NCI-H146 (cell line): ENCODE results near the gene SEC14L3.

Source experiments
- DNase-seq: peaks from one replicate; lab custom pipeline; 2025; lab: John Stamatoyannopoulos, UW

SEC14L3 gene

DNA sequence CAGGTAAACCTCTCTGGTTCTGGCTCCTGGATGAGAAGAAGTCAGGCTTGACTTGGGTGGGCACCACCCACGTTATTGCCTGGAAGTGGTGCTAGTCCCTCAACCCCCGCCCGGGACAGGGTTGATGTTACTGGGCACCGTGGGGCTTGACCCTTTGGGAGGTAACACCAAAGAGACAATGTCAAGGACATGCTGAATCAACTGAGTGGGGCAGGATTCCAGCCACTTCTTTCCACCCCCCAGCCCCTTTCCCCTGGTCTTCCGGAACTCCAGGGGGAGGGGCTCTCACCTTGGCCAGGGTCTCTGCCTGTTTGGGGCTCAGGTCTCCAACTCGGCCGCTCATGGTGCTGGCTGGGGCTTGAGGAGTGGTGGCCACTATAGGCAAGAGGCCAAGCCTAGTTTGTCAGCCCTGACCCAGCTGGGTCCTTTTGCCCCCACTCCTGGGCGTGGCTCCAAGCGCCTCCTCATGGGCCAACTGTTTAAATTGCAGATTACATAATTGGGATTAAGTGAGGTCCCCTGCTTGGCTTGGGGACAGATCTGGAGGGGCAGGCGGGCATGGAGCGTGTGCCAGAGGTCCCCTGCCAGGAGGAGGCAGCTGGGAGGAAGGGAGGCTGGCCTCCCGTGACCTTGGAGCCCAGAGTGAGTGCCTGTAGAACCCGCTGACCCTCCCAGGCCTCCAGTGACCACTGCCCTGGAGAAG is at the start of gene SEC14L3:
Gene SEC14L3 (minus strand): TSS at position 402 of the 703 bp plus-strand sequence. CDS start 59 bp downstream, at position 343.
- DNase-seq, result no peak

DNA sequence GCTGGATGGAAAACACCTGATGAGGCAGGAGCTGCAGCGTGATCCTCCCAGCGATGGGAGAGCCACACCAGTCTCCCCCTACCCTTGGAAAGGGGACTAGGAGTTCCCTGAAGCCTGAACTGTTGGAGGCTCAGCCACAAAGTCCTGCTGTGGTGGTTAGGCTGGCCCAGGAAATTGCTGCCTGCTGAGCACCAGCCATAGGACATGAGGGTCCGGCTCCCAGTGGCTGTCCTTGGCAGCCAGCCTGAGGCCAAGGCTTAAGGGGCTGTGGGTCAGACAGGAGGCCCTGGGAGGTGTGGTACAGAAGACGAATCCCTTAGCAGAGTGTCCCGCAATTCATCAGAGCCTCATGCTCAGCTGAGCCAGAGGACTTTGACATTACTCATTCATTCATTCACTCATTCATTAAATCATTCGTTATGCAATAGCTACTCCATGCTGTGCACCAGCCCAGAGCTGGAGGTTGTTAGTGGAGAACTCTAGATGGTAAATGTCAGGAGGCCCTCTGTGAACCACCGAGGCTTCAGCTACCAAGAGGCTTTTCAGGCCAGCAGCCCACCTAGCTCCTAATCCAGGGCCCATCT is 48.1 kb upstream of the SEC14L3 start:
- DNase-seq, result no peak

DNA sequence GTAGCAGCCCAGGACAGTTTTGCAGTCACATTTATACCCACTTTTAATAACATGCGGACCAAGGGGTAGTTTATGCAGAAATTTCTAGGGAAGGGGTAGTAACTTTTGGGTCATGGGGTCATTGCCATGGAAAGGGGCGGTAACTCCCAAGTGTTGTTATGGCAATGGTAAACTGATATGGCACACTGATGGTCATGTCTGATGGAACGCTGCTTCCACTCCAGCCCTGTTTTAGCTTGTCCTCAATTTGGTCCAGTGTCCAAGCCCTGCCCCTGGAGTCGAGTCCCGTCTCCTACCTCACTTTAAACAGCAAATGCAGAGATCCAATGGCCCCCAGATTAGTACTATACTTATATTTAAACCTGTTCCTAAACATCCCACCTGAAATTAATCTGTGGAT is 44.9 kb upstream of the SEC14L3 start:
- no peak for DNase-seq

DNA sequence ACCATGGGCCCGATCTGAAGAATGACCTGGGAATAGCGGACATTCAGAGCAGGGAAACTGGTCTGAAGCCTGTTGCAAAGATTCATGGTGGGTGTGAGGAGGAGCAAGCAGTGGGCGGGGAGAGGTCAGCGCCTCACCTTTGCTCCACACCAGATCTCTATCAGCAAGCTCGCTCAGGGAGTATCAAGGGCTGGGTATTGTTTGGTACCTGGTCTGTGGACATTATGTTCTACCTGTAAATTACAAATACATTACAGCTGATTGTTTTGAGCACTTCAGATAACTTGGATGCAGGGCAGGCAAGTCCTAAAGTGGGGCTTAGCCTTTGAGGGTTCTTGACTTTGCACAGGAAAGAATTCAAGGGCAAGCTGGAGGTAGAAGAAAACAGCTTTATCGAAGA is 44.5 kb upstream of the SEC14L3 start:
- DNase-seq, result no peak

DNA sequence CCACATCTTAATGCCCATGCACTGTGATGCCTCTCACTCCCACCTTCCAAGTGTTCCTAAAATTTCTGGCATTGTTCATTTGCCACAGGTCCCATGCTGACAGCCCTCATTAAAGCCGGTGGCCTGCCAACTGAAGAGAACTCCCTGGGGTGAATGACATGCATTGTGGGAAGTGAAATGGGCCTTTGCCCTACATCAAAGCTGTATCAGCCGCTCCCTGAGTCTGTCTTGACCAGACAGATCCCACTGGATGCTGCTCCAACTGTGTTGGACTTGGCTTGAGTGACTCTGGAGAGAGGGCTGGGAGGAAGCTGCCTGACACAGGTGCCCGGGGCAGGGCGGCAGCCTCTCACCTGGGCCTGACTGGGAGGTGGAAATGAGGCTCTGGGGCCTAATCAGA is 42.4 kb upstream of the SEC14L3 start:
- DNase-seq, result no peak

DNA sequence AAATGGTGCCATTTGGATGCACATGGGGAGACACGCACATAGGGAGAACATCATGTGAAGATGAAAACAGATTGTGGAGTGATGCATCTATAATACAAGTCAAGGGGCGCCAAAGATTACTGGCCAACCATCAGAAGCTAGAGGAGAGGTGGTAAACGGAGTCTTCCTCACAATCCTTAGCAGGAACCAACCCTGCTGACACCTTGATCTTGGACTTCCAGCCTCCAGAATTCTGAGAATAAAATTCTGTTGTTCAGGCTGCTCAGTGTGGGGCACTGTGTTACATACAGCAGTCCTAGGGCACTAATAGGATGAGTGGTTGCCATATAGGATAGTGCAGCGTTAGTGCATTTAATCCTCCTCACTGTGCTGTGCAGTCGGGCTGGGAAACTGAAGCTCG is 41.6 kb upstream of the SEC14L3 start:
- no peak for DNase-seq

DNA sequence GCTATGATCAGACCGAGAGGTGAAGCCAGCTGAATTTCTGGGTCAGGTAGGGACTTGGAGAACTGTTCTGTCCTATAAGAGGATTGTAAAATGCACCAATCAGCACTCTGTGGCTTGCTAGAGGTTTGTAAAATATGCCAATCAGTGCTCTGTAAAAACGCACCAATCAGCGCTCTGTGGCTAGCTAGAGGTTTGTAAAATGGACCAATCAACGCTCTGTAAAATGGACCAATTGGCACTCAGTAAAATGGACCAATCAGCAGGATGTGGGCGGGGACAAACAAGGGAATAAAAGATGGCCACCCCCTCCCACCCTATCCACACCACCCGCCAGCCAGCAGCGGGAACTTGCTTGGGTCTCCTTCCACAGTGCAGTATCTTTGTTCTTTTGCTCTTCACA is 40.1 kb upstream of the SEC14L3 start:
- no peak for DNase-seq

DNA sequence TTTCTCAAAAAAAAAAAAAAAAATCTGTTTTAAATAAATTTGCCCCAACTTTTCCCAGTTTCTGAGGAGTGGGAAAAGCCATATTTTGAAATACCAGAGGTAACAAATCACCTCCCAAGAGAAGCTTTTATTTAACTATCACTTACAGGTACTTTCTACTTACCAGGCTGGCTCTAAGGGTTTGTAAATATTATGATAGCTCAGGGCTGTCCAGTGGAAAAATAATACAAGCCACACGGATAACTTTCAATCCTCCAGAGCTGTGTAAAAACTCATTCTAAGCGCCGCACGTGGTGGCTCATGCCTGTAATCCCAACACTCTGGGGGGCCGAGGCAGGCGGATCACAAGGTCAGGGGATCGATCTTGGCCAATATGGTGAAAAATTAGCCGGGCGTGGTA is 39.3 kb upstream of the SEC14L3 start:
- no peak for DNase-seq

DNA sequence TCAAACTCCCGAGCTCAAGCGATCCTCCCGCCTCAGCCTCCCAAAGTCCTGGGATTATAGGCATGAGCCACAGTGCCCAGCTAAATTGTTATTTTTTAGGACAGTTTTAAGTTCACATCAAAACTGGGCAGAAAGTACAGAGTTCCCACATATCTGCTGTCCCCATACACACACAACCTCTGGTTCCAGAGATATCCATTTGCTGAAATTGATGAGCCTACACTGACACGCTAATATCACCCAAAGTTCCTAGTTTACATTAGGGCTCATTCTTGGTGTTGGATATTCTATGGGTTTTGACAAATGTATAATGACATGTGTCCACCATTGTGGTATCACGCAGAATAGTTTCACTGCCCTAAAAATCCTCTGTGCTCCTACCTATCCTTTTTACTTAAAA is 36.4 kb upstream of the SEC14L3 start:
- no peak for DNase-seq

DNA sequence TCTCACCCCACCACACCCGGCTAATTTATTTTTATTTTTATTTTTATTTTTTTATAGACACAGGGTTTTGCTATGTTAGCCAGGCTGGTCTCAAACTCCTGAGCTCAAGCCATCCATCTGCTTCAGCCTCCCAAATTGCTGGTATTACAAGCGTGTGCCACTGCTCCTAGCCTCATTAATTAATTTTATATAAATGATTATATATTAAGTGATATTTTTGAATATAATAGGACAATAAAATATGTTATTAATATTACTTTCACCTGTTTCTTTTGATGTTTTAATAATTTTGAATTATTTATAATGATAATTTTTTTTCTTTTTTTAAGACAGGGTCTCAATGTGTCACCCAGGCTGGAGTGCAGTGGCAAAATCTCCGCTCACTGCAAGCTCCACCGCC is 35.9 kb upstream of the SEC14L3 start:
- no peak for DNase-seq

DNA sequence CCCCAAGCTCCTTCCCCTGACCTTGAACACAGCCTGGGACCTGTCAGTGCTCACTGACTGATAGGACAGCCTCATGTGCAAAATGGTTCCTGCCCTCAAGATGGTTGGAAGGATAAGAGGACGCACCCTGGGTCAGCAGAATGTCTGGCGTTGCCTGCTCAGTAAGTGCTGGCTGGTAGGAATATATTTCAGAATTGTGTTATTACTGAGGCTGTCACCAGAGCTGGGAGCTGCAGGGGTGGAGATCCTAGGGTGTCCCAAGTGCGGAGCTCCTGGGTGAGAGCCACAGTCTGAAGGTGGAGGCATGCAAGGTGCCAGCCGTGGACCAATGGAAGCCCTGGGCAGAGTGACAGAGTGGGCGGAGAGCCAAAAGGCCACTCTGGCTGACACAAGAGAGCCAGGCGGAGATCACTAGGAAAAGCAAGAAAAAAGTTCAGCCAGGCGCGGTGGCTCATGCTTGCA is 34.7 kb upstream of the SEC14L3 start:
- no peak for DNase-seq

DNA sequence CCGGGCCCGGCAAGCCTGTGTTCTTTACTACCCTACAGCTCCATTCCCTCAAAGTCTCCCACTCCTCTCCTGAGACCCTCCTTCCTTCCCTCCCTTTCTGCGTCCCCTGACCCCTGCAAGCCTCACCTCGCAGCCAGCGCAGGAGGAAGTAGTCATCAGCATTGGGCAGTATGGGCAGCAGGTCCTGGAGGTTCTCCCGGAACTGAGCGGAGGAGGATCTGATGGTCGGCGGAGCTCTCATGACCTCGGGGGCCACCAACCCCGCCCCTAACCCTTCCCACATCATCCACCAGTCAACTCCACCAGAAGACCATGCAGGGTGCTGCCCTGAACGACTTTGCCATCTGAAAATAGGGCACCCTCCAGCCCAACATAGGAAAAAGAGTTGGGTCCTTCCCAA is 31.7 kb upstream of the SEC14L3 start:
- DNase-seq, result no peak

DNA sequence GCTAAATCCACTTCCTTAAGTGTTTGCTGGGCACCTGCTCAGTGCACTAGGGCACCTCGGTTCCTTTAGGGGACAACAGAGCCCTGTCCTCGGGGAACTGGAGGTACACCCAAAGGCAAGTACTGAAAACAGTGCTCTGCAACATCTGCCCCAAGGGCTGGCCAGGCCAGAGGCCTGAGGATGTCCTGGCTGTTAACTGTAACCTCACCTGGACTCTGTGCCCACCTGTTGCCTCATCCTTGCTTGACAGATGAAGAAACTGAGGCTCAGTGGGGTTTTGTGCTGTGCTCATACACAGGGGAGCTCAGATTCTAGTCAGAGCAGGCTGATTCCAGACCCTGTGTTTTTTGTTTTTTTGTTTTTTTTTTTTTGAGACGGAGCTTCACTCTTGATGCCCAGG is 31.1 kb upstream of the SEC14L3 start:
- no peak for DNase-seq

DNA sequence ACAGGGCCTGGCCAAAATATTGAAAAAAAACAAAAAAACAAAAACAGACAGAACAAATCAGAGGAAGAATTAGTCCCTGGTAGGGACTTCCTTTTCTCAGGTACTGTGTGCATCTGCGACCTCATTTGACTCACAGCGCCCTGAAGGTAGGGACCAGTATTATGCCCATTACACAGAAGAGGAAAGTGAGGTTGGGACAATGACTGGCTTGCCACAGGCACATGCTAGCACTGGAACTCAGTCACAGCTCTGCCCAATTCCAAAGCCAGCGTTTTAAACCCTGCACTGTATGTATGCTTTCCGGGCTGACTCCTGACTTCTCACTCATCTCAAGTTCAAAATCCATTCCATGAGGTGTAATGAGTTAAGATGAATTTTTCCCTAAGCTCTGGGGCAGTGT is 30.3 kb upstream of the SEC14L3 start:
- DNase-seq, result no peak

DNA sequence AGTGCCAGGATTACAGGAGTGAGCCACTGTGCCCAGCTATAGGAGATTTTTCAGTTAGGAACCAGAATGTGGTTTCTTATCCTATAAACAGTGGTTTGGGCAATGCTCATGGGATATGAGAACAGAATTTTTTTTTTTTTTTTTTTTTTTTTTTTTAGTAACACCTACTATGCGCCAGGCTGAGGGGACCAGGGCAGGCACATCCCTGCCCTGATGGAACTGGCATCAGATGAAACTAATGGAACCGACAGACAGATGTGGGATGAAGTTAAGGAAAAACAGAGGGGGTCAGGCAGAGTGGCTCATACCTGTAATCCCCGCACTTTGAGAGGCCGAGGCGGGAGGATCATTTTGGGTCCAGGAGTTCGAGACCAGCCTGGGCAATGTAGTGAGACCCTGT is 28.8 kb upstream of the SEC14L3 start:
- no peak for DNase-seq

DNA sequence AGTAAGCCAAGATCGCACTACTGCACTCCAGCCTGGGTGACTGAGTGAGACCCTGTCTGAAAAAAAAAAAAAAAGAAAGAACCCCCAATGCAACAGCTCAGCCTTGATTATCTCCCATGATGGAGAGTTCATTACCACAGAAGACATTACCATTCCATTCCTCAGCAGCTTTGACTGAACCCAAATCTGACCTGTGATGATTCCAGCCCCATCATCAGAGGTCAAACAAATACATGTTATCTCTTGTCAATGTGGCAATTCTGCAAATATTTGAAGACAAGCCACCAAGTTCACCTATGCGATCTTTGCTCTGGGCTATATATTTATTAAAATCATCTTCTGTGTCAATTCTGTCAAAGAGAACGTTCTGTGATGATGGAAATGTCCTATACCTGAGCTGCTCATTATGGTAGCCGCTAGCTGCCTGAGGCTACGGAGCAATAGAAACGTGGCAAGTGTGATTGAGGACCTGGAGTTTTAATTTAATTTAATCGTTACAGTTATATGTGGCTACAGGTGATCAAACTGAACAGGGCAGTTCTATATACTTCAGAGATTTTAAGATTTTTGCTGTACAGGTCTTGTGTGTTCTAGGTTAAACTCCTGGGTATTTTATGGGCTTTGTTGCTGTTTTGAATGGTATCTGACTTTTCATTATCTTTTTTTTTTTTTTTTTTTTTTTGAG is 25.8 kb upstream of the SEC14L3 start:
- DNase-seq, result no peak

DNA sequence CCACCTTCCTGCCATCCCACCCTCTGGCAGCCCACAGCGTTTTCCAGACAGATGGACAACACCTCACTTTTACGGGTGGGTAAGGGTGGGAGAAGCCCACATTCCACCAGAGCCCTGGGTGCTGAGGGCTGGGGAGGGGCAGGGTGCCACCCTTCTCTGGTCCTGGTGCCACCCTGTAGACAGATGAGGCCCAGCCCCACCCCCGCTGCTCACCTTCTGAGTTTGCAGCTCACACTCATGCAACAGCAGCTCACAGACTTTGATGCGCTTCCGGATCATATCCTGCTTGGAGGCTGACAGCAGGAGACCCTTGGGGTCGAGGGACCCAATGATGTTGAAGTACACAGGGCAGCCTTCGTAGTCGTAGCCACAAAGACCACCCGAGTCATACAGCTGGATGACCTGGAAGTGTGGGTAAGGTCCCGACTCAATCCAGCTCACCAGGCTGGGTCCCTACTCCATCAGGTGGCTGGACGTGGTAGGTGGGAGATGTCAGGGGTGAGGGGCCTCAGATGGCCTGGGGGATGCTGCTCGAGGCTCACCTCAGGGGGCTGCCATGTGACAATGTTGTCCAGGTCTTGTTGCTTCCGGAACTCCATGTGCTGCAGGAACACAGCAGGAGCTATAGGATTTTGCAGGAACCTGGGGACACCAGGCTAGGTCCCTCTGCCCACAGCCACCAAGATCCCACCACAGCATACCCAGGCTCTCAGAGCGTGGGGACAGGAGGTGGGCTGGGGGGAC is 23.4 kb upstream of the SEC14L3 start:
- DNase-seq, result no peak

DNA sequence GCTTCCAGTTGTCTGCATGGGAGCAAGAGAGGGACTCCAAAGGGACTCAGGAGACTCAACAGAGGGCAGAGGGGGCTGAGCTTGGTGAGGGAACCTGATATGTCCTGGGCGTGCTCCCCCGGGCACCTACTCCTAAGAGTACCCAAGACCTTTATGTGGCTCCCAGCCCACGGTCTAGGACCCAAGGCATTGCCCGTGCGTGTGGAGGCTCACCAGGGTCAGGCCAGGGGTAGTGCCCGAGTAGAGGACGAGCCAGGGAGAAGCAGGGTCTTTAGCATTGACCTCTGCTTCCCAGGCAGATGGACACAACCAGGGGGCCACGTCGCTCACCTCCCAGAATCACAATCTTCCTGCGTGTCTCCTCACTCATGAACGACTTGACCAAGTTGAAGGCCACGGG is 20.3 kb upstream of the SEC14L3 start:
- no peak for DNase-seq

DNA sequence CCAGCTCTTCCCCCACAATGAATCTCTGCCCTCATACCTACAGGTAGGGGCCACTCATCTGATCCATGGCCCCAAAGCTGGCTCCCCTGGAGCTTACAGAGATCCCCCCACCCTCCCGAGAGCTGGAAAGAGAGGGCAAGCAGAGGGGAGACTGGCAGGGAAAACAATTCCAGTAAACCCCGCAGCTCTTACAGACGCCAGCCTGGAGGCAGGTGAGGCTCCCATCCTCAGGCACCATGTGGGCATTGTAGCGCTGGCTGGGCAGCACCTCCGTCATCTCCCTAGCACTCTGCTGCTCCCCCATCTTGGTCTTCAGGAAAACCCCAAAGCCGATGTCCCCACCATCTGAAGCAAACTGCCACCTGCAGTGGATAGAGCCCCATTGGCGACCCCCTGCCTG is 19.6 kb upstream of the SEC14L3 start:
- DNase-seq, result no peak

DNA sequence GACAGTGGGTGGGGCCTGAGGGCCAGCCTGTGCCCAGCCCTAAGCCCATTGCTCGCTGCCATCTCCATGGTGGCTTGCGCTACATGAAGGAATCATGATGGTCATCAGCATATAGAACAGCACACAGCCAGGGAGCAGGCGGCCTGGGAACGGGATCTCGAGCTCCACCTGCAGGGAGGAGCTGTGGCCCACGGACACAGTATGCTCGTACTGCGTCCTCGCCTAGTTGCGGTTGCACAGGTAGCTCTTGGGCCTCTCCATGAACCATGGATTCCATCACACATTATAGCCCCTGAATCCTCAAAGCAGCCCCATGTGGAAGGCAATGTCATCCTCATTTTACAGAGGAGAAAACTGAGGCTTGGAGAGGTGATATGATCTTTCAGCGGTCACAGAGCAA is 18.6 kb upstream of the SEC14L3 start:
- DNase-seq, result no peak

DNA sequence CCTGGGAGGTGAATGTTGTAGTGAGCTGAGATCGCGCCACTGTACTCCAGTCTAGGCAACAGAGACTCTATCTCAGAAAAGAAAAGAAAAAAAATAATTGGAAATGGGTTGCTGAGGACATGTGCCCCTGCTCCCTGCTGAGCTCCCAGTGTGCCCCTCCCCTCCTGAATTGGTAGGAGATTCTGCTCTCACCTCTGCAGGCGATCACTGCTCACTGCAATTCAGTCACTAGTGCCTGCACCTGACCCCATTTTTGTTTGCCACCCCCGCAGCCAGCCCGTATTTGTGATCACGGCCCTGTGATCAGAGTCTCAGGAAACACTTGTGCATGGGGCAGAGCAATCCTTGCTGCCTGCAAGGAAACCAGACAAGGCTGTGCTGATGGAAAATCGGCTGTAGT is 16.3 kb upstream of the SEC14L3 start:
- DNase-seq, result no peak

DNA sequence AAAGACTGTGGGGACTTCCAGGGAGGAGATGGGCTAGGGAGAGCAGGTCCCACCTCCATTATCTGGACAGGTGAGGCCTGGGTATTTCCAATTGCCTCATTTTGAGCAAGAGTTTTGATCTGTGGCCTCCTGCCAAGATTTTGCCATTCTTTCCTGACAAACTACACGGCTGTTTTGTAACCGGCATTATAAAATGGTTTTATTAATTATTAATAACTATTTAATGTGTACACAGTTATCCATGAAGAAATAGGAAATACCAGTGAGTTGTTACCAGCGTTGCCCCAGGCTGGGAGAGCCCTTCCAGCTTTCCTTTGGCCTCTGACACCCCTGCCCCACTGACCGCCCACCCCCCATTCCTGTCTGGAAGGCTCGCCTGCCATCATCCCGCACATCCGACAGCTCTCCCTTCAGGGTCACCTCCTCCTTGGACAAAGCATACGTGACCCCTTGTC is 14.9 kb upstream of the SEC14L3 start:
- DNase-seq, result no peak

DNA sequence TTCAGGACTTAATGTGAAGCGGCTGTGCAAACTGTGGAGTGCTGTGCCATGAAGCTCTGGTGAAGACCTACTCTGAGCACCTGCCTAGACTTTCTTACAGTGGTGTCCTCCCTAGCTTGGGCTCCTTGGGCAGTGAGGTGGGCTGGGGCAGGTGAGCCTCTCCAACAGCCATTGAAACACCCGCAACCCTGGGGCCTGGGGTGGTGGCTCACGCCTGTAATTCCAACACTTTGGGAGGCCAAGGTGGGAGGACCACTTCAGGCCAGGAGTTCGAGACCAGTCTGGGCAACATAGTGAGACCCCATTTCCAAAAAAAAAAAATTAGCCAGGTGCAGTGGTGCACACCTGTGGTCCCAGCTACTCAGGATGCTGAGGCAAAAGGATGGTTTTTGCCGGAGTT is 14.3 kb upstream of the SEC14L3 start:
- DNase-seq, result no peak
